ENCODE data around the gene HMGXB4. TPM values are rescaled to one million over a fixed set of nuclear protein-coding genes. Genes with fewer than 3 reads are reported as not detected.

HMGXB4 gene
- total and polyA plus RNA-seq, 2 experiments from 2014 or later: 34.7 to 64.9 TPM

GRCh38 chr22:35313311-35314121, 56.2 kb downstream of the HMGXB4 start:
- no peaks in the 10 kb centered on the region for H3K36me3 ChIP-seq (ENCODE audit: insufficient read depth)
- no peak overlapping the region for H3K4me2 ChIP-seq
- no peak overlapping the region for H3K4me3 Mint-ChIP-seq
- H3K27me3 ChIP-seq (ENCODE audit: insufficient read depth): no peaks in the 10 kb centered on the region
- H2AFZ ChIP-seq: no peak overlapping the region
- peaks cover 4% of the 10 kb centered on the region; the same call in 1 of the 2 replicates for H3K4me1 ChIP-seq (ENCODE audit: insufficient read depth)
- no peaks in the 10 kb centered on the region for H3K9me3 Mint-ChIP-seq
- no peak overlapping the region for H3K27ac Mint-ChIP-seq
- no peak overlapping the region for H3K4me3 ChIP-seq
- no peaks in the 10 kb centered on the region for H3K9me2 ChIP-seq (ENCODE audit: insufficient read depth)
- H3F3A ChIP-seq (replicated peaks; ENCODE audit: low read depth): no peaks in the 10 kb centered on the region
- H3K4me1 Mint-ChIP-seq: peaks cover 25% of the 10 kb centered on the region
- no peak overlapping the region for H3K27ac ChIP-seq (ENCODE audit: low read depth)
- no peak for TF ChIP-seq ETS1 (IDR thresholded peaks at IDR 0.05)
- TF ChIP-seq EZH2 (IDR thresholded peaks at IDR 0.05; ENCODE audit: low read depth, unreplicated experiment): no peak
- TF ChIP-seq EZH2phosphoT487 (IDR thresholded peaks at IDR 0.05; ENCODE audit: unreplicated experiment): no peak
- TF ChIP-seq JUNB (IDR thresholded peaks at IDR 0.05; ENCODE audit: unreplicated experiment): no peak
- TF ChIP-seq REST (IDR thresholded peaks at IDR 0.05; ENCODE audit: unreplicated experiment): no peak
- no peak for TF ChIP-seq CTCF (conservative IDR thresholded peaks at IDR 0.05; ENCODE audit: low read depth in 2 of 2)
- no peak for TF ChIP-seq ZNF331 (CRISPR knock-in tag; IDR thresholded peaks at IDR 0.05; ENCODE audit: low read depth)
- TF ChIP-seq CREB1 (CRISPR knock-in tag; IDR thresholded peaks at IDR 0.05; ENCODE audit: low read depth): no peak
- no peak for TF ChIP-seq ZNF114 (CRISPR knock-in tag; IDR thresholded peaks at IDR 0.05)
- no peak for TF ChIP-seq ZNF462 (CRISPR knock-in tag; IDR thresholded peaks at IDR 0.05)
- no peak for TF ChIP-seq STAT1 (IDR thresholded peaks at IDR 0.05; ENCODE audit: unreplicated experiment)
- TF ChIP-seq NANOG (IDR thresholded peaks at IDR 0.05; ENCODE audit: borderline replicate concordance): no peak
- TF ChIP-seq POLR2AphosphoS5 (IDR thresholded peaks at IDR 0.05; ENCODE audit: low read depth): no peak
- H3K27me3 Mint-ChIP-seq (ENCODE audit: insufficient read depth, low read depth, poor library complexity): peaks cover 9% of the 10 kb centered on the region
- H4K20me1 ChIP-seq (replicated peaks; ENCODE audit: insufficient read depth): no peaks in the 10 kb centered on the region; the same call in none of the 2 replicates
- no peaks in the 10 kb centered on the region for H3K79me2 ChIP-seq (replicated peaks; ENCODE audit: insufficient read depth)
- peaks cover 4% of the 10 kb centered on the region; the same call in 1 of the 3 replicates for H3K36me3 Mint-ChIP-seq (ENCODE audit: low read depth)
- DNase-seq (ENCODE audit: low spot score): no peak
- no peak; the same call in 2 of the 3 replicates for ATAC-seq
